ENCODE measurements around the gene SATB2. TPM values are rescaled to one million over a fixed set of nuclear protein-coding genes. Genes with fewer than 3 reads are reported as not detected.

The SATB2 gene
- total RNA-seq, 1 experiment from 2014 or later: 7.8 TPM

GRCh38 chr2:199258291-199258690 lies 199.4 kb downstream of the SATB2 start:
- Histone ChIP-seq H3K4me3 (no peak overlapping the region), H3K36me3 (ENCODE audit: low read depth) (no peaks in the 10 kb centered on the region), H2AFZ (no peak overlapping the region), H3K4me2 (no peak overlapping the region), H3K4me1 (replicated peaks; ENCODE audit: insufficient read depth) (no peaks in the 10 kb centered on the region), H4K20me1 (ENCODE audit: insufficient read depth) (no peaks in the 10 kb centered on the region), H3K9me2 (ENCODE audit: insufficient read depth) (no peaks in the 10 kb centered on the region), H3K9me3 (ENCODE audit: insufficient read depth, low read depth) (peaks cover 3% of the 10 kb centered on the region; the same call in 1 of the 2 replicates), H3K79me2 (ENCODE audit: low read depth) (no peaks in the 10 kb centered on the region), H3K27me3 (ENCODE audit: insufficient read depth, low read depth) (no peaks in the 10 kb centered on the region), H3F3A (ENCODE audit: insufficient read depth, low read depth) (no peaks in the 10 kb centered on the region), H3K27ac (no peak overlapping the region)
- BruUV-seq (replicated peaks): no TSS peak
- no peak for TF ChIP-seq EZH2 (IDR thresholded peaks at IDR 0.05; ENCODE audit: low read depth)
- TF ChIP-seq, protein P1, sequence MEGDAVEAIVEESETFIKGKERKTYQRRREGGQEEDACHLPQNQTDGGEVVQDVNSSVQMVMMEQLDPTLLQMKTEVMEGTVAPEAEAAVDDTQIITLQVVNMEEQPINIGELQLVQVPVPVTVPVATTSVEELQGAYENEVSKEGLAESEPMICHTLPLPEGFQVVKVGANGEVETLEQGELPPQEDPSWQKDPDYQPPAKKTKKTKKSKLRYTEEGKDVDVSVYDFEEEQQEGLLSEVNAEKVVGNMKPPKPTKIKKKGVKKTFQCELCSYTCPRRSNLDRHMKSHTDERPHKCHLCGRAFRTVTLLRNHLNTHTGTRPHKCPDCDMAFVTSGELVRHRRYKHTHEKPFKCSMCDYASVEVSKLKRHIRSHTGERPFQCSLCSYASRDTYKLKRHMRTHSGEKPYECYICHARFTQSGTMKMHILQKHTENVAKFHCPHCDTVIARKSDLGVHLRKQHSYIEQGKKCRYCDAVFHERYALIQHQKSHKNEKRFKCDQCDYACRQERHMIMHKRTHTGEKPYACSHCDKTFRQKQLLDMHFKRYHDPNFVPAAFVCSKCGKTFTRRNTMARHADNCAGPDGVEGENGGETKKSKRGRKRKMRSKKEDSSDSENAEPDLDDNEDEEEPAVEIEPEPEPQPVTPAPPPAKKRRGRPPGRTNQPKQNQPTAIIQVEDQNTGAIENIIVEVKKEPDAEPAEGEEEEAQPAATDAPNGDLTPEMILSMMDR (conservative IDR thresholded peaks at IDR 0.05): peak; percentile 46
- intact Hi-C loops (cut with micrococcal nuclease; ENCODE audit: unreplicated experiment): no loop called here
- CTCF ChIA-PET: no interaction called here
- DNase-seq: no peak
- POLR2A ChIA-PET (ENCODE audit: unreplicated experiment): no interaction called here

- Histone ChIP-seq H3K4me1 (replicated peaks; ENCODE audit: insufficient read depth) (no peaks in the 10 kb centered on the region), H3K4me2 (no peak overlapping the region), H3K9me3 (ENCODE audit: insufficient read depth, low read depth) (no peaks in the 10 kb centered on the region), H3K27me3 (ENCODE audit: insufficient read depth, low read depth) (no peaks in the 10 kb centered on the region), H3K79me2 (ENCODE audit: low read depth) (no peaks in the 10 kb centered on the region), H4K20me1 (ENCODE audit: insufficient read depth) (no peaks in the 10 kb centered on the region), H3K36me3 (ENCODE audit: low read depth) (no peaks in the 10 kb centered on the region), H2AFZ (no peak overlapping the region), H3K27ac (no peak overlapping the region), H3K4me3 (no peak overlapping the region), H3F3A (ENCODE audit: insufficient read depth, low read depth) (no peaks in the 10 kb centered on the region), H3K9me2 (ENCODE audit: insufficient read depth) (no peaks in the 10 kb centered on the region)
- TF ChIP-seq, protein P1 (conservative IDR thresholded peaks at IDR 0.05): no peak
- no peak for TF ChIP-seq EZH2 (IDR thresholded peaks at IDR 0.05; ENCODE audit: low read depth)
- ChIA-PET POLR2A (ENCODE audit: unreplicated experiment) (no interaction called here), CTCF (no interaction called here)
- no TSS peak for BruUV-seq (replicated peaks)
- DNase-seq: no peak
- intact Hi-C loops (cut with micrococcal nuclease; ENCODE audit: unreplicated experiment): no loop called here
Observed at GRCh38 chr2:199257261-199258224, 200.2 kb downstream of the SATB2 start.

- no peak for DNase-seq
- H3K4me2 ChIP-seq: no peak overlapping the region
- peaks cover 5% of the 10 kb centered on the region; the same call in 1 of the 2 replicates for H3F3A ChIP-seq (ENCODE audit: insufficient read depth, low read depth)
- peaks cover 13% of the 10 kb centered on the region for H3K4me1 ChIP-seq (replicated peaks; ENCODE audit: insufficient read depth)
- no peak for TF ChIP-seq EZH2 (IDR thresholded peaks at IDR 0.05; ENCODE audit: low read depth)
- TF ChIP-seq, protein P1 (conservative IDR thresholded peaks at IDR 0.05): no peak
- no peak overlapping the region for H3K27ac ChIP-seq
- H3K9me2 ChIP-seq (ENCODE audit: insufficient read depth): no peaks in the 10 kb centered on the region
- H2AFZ ChIP-seq: no peak overlapping the region
- ChIA-PET POLR2A (ENCODE audit: unreplicated experiment) (no interaction called here), CTCF (interaction anchor here (0.6 kb wide), 1 partner anchor 217 kb away, joined by 3 read pairs; no protein-coding TSS in a partner anchor)
- no peak overlapping the region for H3K4me3 ChIP-seq
- no peaks in the 10 kb centered on the region for H3K79me2 ChIP-seq (ENCODE audit: low read depth)
- no peaks in the 10 kb centered on the region for H3K36me3 ChIP-seq (ENCODE audit: low read depth)
- BruUV-seq (replicated peaks): no TSS peak
- intact Hi-C loops (cut with micrococcal nuclease; ENCODE audit: unreplicated experiment): no loop called here
- H3K27me3 ChIP-seq (ENCODE audit: insufficient read depth, low read depth): no peaks in the 10 kb centered on the region
- no peaks in the 10 kb centered on the region for H4K20me1 ChIP-seq (ENCODE audit: insufficient read depth)
- H3K9me3 ChIP-seq (ENCODE audit: insufficient read depth, low read depth): no peaks in the 10 kb centered on the region
Observed at GRCh38 chr2:199230091-199230490, 227.6 kb downstream of the SATB2 start.
